GM13976 (cell line): ENCODE results near the gene CARTPT.

Source experiments
- DNase-seq: peaks from one replicate; pipeline ENCODE4 v3.0.0; 2012; ENCODE audit warnings: low spot score
- in situ Hi-C: fragments of 300-500 bp; cut with MboI; formaldehyde crosslinking; loops from one replicate; pipeline ENCODE4 v1.12.0; 2022; ENCODE audit warnings: low sequenced_read_pairs, mixed read lengths, inconsistent platforms; ENCODE audit not compliant: unreplicated experiment
- TF ChIP-seq, protein P1 (sequence below): IDR thresholded peaks from 2 replicates; pipeline ENCODE4 v1.5.1; 2012; ENCODE audit warnings: borderline replicate concordance, mild to moderate bottlenecking; ENCODE audit not compliant: insufficient read depth; ENCODE audit errors: extremely low read depth, missing control alignments, control extremely low read depth

CARTPT gene

DNA sequence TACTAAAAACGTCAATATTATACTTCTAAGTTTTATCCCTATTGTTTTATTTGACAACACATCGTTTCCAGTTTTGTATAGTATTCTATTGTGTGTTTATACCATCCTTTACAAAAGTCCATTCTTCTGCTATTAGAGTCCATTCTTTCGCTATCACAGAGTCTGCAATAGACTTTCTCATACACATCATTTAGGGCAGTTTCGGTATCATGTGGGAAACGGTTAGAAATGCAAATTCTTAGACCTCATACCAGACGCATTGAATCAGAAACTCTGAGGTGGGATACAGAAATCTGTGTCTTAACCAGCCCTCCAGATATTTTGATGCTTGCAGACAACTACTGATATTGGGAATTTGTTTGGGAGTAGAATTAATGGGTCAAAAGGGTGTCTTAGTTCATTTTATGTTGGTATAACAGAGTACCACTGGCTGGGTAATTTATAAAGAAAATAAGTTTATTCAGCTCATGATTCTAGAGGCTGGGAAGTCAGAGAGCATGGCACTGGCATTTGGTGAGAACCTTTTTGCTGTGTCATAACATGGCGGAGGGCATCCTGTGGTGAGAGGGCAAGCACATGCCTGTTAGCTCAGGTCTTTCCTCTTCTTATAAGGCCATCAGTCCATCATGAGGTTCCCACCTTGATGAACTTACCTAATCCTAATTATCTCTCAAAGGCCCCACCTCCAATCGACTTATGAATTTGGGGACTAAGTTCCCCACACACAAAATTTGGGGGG lies 21.1 kb downstream of the CARTPT start:
- DNase-seq, result peak; percentile 53
- TF ChIP-seq, protein P1, sequence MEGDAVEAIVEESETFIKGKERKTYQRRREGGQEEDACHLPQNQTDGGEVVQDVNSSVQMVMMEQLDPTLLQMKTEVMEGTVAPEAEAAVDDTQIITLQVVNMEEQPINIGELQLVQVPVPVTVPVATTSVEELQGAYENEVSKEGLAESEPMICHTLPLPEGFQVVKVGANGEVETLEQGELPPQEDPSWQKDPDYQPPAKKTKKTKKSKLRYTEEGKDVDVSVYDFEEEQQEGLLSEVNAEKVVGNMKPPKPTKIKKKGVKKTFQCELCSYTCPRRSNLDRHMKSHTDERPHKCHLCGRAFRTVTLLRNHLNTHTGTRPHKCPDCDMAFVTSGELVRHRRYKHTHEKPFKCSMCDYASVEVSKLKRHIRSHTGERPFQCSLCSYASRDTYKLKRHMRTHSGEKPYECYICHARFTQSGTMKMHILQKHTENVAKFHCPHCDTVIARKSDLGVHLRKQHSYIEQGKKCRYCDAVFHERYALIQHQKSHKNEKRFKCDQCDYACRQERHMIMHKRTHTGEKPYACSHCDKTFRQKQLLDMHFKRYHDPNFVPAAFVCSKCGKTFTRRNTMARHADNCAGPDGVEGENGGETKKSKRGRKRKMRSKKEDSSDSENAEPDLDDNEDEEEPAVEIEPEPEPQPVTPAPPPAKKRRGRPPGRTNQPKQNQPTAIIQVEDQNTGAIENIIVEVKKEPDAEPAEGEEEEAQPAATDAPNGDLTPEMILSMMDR, result no peak
- in situ Hi-C loops, result no loop called here

DNA sequence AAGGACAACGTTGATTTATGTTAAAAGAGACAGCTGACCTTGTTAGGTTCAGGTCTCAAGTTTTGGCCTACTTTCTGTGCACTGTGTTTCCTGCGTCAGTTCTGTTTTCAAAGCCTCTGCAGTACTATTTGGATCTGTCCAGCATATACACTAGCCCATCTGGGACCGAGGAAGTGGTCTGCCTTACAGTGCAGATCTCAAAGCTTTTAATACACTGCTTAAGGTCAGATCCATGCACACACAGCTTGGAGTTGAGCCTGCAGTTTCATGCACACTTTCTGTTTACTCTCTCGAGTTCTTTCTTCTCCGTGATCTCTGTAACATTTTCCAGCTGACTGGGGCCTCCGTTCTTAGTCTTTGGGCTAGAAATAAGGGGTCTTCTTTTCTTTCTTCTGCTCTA lies 24.1 kb downstream of the CARTPT start:
- TF ChIP-seq, protein P1, result no peak
- DNase-seq, result no peak
- in situ Hi-C loops, result no loop called here

DNA sequence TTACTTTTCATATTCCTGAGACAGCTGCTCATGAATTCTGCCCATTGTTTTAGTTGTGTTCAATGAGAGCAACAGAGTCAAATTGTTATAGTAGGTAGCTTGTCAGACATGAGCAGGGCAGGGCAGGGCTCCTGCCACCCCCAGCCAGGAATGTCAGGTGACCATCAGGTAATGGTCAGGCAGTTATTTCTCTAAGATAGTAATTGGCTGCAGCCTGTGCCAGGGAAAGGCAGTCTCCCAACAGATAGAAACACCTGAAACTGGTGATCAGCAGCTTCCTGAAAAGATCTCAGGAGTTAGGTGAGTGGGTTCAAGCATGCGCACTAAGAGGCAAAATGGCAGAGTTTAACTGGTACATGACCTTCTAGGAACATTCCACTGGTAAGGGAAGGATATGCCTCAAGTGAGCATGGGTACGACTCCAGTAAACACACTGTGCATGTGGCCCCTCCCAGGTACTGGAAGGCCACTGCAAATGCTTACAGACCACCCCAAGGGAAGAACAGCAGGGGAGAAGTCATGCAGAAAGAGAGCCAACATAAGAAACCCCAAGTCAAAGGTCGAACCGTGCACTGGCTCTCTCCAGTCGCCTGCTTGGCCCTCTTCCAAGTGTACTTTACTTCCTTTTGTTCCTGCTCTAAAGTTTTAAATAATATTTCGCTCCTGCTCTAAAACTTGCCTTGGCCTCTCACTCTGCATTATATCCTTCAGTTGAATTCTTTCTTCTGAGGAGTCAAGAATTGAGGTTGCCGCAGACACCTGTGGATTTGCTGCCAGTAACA lies 25.1 kb downstream of the CARTPT start:
- DNase-seq, result no peak
- TF ChIP-seq, protein P1, result no peak
- in situ Hi-C loops, result no loop called here

DNA sequence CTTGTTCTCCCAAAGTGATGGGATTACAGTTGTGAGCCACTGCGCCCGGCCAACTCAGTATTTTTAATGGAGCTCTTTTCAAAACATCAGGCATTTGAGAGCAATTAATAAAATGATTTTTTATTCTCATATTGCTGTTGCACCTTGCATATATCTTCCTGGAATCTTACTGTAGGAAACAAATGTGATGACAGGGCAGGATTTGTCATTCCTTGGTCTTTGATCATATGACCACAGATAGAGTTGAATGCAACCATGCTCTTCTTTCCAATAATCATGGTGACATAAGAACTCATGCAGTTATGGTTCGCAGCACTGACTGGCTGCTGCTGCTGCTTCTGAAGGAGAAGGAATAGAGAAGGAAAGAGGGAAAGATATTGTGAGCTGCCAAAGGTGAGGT lies 28.1 kb downstream of the CARTPT start:
- TF ChIP-seq, protein P1, result no peak
- no peak for DNase-seq
- in situ Hi-C loops, result no loop called here

DNA sequence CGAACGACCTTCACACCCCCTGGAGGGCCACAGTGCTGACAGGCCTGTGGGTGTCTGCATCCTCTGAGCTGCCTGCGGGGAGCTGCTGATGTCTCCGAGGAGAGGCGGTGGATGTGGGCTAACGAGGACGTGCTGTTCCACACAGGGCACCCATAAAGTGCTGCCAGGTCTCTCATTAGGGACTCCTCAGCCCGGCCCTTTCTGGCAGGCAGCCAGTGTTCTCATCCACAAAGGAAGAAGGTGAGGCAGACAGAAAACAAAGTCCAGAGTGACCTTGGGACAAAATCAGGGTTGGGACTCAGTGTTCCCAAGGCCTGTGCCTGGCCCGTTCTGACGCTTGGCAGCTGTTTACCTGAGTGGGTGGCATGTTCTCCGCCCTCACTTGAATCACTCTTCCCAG lies 29.3 kb downstream of the CARTPT start:
- in situ Hi-C loops, result no loop called here
- TF ChIP-seq, protein P1, result no peak
- DNase-seq, result no peak

DNA sequence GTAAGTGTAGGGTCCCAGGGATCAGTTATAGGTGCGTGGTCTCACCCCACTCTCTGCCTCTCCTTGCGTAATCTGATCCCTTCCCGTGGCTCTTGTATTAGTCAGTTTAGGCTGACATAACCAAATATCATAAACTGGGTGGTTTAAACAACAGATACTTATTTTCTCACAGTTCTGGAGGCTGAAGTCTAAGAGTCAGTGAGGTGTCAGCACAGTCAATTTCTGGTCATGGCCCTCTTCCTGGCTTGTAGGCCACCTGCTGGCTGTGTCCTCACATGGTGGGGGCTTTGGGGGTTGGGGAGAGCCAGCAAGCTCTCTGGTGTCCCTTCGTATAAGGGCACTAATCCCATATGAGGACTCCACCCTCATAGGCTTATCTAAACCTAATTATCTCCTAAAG lies 32.3 kb downstream of the CARTPT start:
- DNase-seq, result no peak

More for the DNA sequence above, 32.3 kb downstream of the CARTPT start:
- in situ Hi-C loops, result loop anchor here (25.0 kb wide), 1 partner anchor 264 kb away; no protein-coding TSS in a partner anchor
- TF ChIP-seq, protein P1, result no peak
